HepG2 (cell line): ENCODE data around the gene CSK. TPM values are rescaled to one million over a fixed set of nuclear protein-coding genes. Genes with fewer than 3 reads are reported as not detected.

Experiments used
- CEBPG ChIP-seq: IDR thresholded peaks from 2 replicates; pipeline ENCODE4 v1.6.1; 2016
- FOXJ3 ChIP-seq: sonication (generic); formaldehyde crosslinking; IDR thresholded peaks from 2 replicates; pipeline ENCODE4 v1.4.0; 2020; ENCODE audit warnings: missing genetic modification reagents, mild to moderate bottlenecking, borderline replicate concordance
- GATAD1 ChIP-seq: IDR thresholded peaks from 2 replicates; pipeline ENCODE4 v1.6.1; 2016; ENCODE audit warnings: missing genetic modification reagents, missing compliant biosample characterization
- IKZF1 ChIP-seq: fragments of 450-650 bp; IDR thresholded peaks from 2 replicates; pipeline ENCODE4 v1.7.1; 2016
- MXD4 ChIP-seq: IDR thresholded peaks from 2 replicates; pipeline ENCODE4 v1.6.1; 2016; ENCODE audit warnings: mild to moderate bottlenecking, missing biosample characterization, missing genetic modification reagents
- PHF20 ChIP-seq: sonication (generic); formaldehyde crosslinking; IDR thresholded peaks from 2 replicates; pipeline ENCODE4 v1.5.0; 2020; ENCODE audit warnings: mild to moderate bottlenecking, missing genetic modification reagents
- PHF21A ChIP-seq: sonication (generic); formaldehyde crosslinking; IDR thresholded peaks from 2 replicates; pipeline ENCODE4 v1.5.0; 2020; ENCODE audit warnings: mild to moderate bottlenecking, missing genetic modification reagents
- SRSF4 ChIP-seq: fragments of 200-400 bp; formaldehyde crosslinking; IDR thresholded peaks from one replicate; pipeline ENCODE4 v1.6.1; 2018; ENCODE audit warnings: mild to moderate bottlenecking, low read depth, low read length, moderate library complexity; ENCODE audit not compliant: poor library complexity, severe bottlenecking
- SSRP1 ChIP-seq: IDR thresholded peaks from 2 replicates; pipeline ENCODE4 v1.6.1; 2016; ENCODE audit warnings: control low read depth
- TOE1 ChIP-seq: sonication (generic); formaldehyde crosslinking; IDR thresholded peaks from 2 replicates; pipeline ENCODE4 v1.4.0; 2020; ENCODE audit warnings: mild to moderate bottlenecking, missing genetic modification reagents
- U2AF2 ChIP-seq: fragments of 200-400 bp; formaldehyde crosslinking; IDR thresholded peaks from 2 replicates; pipeline ENCODE4 v1.6.1; 2017; ENCODE audit warnings: low read depth, mild to moderate bottlenecking, low read length
- ZNF143 ChIP-seq: sonication (generic); formaldehyde crosslinking; IDR thresholded peaks from 2 replicates; pipeline ENCODE4 v1.4.0; 2020; ENCODE audit warnings: missing genetic modification reagents
- ZNF253 ChIP-seq: sonication (generic); formaldehyde crosslinking; IDR thresholded peaks from 2 replicates; pipeline ENCODE4 v1.8.0; 2022; ENCODE audit warnings: mild to moderate bottlenecking, missing genetic modification reagents, borderline replicate concordance
- ZNF296 ChIP-seq: sonication (generic); formaldehyde crosslinking; conservative IDR thresholded peaks from 2 replicates; pipeline ENCODE4 v1.5.0; 2020; ENCODE audit warnings: mild to moderate bottlenecking, missing genetic modification reagents
- polyA plus RNA-seq, 8 experiments: library from polyadenylated mRNA; depleted of rRNA in 3 of 8; stranded (reverse) in 7 of 8; unstranded in 1 of 8; fragments of >200 nt; fragmentation: Illumina TruSeq in 4 of 8; extraction: Trizol in 4 of 8; gene quantifications; 2 replicates each; pipeline versions ENCODE4 v1.2.1 to v1.2.3, GENCODE V29; 2011 to 2016; ENCODE audit warnings: low read depth in 4 of 8, missing spikeins in 1 of 8, mixed read lengths in 1 of 8; ENCODE audit not compliant: insufficient read depth in 1 of 8
- total RNA-seq, 5 experiments: library from RNA; depleted of rRNA; stranded (reverse); fragments of >200 nt; fragmentation: Illumina TruSeq; extraction: Trizol; gene quantifications; 2 replicates each; pipeline ENCODE4 v1.2.3, GENCODE V29; 2016; ENCODE audit warnings: low read depth in 1 of 5
- TF ChIP-seq, protein P1 (sequence below): IDR thresholded peaks from 2 replicates; pipeline ENCODE4 v1.6.1; 2016; ENCODE audit warnings: missing compliant biosample characterization, missing genetic modification reagents, borderline replicate concordance
- TF ChIP-seq, protein P2 (sequence below): sonication (generic); formaldehyde crosslinking; IDR thresholded peaks from 2 replicates; pipeline ENCODE4 v1.8.0; 2022; ENCODE audit warnings: low read depth, missing genetic modification reagents
- TF ChIP-seq, protein P3 (sequence below): sonication (generic); formaldehyde crosslinking; IDR thresholded peaks from 2 replicates; pipeline ENCODE4 v1.4.0; 2020; ENCODE audit warnings: missing genetic modification reagents
- TF ChIP-seq, protein P4 (sequence below): sonication (generic); formaldehyde crosslinking; IDR thresholded peaks from 2 replicates; pipeline ENCODE4 v1.5.0; 2020; ENCODE audit warnings: mild to moderate bottlenecking, missing genetic modification reagents, borderline replicate concordance
- TF ChIP-seq, protein P5 (sequence below): sonication (generic); formaldehyde crosslinking; IDR thresholded peaks from 2 replicates; pipeline ENCODE4 v1.5.1; 2020; ENCODE audit warnings: mild to moderate bottlenecking, missing genetic modification reagents, borderline replicate concordance
- TF ChIP-seq, protein P6 (sequence below): sonication (generic); formaldehyde crosslinking; IDR thresholded peaks from 2 replicates; pipeline ENCODE4 v1.4.0; 2020; ENCODE audit warnings: missing genetic modification reagents

Gene CSK
- total and polyA plus RNA-seq, 2 of the 13 experiments (the other 11 are each of a cell fraction or from before 2014, with no cell fraction given): 12.5 to 21.3 TPM

DNA sequence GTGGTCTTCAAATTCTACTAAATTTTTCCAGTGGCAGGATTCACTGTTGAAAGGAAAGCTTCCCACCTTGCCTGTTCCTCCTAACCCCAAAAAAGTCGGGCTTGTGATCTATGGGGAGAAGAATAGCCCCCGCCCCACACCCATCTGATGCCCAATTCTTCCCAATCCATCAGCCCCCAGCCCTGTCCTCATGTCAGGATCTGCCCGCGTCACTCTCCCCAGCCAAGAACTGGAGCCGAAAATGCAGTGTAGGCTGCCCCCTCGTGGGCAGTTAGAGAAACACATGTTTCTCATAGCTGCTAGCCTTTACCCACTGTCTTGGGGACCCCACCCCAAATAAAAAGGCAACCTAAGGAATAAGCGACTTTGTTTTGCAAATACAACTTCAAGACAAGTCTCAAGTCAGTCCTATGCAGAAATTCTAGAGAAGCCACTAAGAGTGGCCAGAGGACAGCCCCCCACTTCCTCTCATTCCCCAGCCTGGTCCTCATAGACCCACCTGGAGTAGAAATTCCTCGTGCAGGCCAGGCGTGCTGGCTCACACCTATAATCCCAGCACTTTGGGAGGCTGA is 13.0 kb upstream of the CSK start (continued):
- TF ChIP-seq, protein P1, sequence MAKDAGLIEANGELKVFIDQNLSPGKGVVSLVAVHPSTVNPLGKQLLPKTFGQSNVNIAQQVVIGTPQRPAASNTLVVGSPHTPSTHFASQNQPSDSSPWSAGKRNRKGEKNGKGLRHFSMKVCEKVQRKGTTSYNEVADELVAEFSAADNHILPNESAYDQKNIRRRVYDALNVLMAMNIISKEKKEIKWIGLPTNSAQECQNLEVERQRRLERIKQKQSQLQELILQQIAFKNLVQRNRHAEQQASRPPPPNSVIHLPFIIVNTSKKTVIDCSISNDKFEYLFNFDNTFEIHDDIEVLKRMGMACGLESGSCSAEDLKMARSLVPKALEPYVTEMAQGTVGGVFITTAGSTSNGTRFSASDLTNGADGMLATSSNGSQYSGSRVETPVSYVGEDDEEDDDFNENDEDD (CRISPR knock-in tag): peak; percentile 27; the same call in 1 of the 2 replicates
- TF ChIP-seq U2AF2 (no peak), FOXJ3 (CRISPR knock-in tag) (no peak), PHF21A (CRISPR knock-in tag) (no peak), MXD4 (CRISPR knock-in tag) (no peak), PHF20 (CRISPR knock-in tag) (no peak), ZNF253 (CRISPR knock-in tag) (no peak), ZNF143 (CRISPR knock-in tag) (no peak), ZNF296 (no peak), TOE1 (CRISPR knock-in tag) (no peak), SRSF4 (no peak), CEBPG (CRISPR knock-in tag) (0 out of 2 replicates have a peak, but pooled peaks have one; percentile 5), GATAD1 (CRISPR knock-in tag) (peak; percentile 44; the same call in 1 of the 2 replicates), SSRP1 (no peak), IKZF1 (no peak)
- TF ChIP-seq, protein P2, sequence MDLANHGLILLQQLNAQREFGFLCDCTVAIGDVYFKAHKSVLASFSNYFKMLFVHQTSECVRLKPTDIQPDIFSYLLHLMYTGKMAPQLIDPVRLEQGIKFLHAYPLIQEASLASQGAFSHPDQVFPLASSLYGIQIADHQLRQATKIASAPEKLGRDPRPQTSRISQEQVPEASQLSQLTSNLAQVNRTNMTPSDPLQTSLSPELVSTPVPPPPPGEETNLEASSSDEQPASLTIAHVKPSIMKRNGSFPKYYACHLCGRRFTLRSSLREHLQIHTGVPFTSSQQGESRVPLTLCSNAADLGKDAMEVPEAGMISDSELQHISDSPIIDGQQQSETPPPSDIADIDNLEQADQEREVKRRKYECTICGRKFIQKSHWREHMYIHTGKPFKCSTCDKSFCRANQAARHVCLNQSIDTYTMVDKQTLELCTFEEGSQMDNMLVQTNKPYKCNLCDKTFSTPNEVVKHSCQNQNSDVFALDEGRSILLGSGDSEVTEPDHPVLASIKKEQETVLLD: no peak
- TF ChIP-seq, protein P3, sequence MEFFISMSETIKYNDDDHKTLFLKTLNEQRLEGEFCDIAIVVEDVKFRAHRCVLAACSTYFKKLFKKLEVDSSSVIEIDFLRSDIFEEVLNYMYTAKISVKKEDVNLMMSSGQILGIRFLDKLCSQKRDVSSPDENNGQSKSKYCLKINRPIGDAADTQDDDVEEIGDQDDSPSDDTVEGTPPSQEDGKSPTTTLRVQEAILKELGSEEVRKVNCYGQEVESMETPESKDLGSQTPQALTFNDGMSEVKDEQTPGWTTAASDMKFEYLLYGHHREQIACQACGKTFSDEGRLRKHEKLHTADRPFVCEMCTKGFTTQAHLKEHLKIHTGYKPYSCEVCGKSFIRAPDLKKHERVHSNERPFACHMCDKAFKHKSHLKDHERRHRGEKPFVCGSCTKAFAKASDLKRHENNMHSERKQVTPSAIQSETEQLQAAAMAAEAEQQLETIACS (CRISPR knock-in tag): no peak
- TF ChIP-seq, protein P4, sequence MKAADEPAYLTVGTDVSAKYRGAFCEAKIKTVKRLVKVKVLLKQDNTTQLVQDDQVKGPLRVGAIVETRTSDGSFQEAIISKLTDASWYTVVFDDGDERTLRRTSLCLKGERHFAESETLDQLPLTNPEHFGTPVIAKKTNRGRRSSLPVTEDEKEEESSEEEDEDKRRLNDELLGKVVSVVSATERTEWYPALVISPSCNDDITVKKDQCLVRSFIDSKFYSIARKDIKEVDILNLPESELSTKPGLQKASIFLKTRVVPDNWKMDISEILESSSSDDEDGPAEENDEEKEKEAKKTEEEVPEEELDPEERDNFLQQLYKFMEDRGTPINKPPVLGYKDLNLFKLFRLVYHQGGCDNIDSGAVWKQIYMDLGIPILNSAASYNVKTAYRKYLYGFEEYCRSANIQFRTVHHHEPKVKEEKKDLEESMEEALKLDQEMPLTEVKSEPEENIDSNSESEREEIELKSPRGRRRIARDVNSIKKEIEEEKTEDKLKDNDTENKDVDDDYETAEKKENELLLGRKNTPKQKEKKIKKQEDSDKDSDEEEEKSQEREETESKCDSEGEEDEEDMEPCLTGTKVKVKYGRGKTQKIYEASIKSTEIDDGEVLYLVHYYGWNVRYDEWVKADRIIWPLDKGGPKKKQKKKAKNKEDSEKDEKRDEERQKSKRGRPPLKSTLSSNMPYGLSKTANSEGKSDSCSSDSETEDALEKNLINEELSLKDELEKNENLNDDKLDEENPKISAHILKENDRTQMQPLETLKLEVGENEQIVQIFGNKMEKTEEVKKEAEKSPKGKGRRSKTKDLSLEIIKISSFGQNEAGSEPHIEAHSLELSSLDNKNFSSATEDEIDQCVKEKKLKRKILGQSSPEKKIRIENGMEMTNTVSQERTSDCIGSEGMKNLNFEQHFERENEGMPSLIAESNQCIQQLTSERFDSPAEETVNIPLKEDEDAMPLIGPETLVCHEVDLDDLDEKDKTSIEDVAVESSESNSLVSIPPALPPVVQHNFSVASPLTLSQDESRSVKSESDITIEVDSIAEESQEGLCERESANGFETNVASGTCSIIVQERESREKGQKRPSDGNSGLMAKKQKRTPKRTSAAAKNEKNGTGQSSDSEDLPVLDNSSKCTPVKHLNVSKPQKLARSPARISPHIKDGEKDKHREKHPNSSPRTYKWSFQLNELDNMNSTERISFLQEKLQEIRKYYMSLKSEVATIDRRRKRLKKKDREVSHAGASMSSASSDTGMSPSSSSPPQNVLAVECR: no peak
- TF ChIP-seq, protein P5, sequence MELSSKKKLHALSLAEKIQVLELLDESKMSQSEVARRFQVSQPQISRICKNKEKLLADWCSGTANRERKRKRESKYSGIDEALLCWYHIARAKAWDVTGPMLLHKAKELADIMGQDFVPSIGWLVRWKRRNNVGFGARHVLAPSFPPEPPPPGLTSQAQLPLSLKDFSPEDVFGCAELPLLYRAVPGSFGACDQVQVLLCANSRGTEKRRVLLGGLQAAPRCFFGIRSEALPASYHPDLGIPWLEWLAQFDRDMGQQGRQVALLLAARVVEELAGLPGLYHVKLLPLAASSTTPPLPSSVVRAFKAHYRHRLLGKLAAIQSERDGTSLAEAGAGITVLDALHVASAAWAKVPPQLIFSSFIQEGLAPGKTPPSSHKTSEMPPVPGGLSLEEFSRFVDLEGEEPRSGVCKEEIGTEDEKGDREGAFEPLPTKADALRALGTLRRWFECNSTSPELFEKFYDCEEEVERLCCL (CRISPR knock-in tag): no peak
- TF ChIP-seq, protein P6, sequence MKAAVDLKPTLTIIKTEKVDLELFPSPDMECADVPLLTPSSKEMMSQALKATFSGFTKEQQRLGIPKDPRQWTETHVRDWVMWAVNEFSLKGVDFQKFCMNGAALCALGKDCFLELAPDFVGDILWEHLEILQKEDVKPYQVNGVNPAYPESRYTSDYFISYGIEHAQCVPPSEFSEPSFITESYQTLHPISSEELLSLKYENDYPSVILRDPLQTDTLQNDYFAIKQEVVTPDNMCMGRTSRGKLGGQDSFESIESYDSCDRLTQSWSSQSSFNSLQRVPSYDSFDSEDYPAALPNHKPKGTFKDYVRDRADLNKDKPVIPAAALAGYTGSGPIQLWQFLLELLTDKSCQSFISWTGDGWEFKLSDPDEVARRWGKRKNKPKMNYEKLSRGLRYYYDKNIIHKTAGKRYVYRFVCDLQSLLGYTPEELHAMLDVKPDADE (CRISPR knock-in tag): no peak
